Fibroblast of peridontal ligament (primary cell): ENCODE results near the gene KCNC1.
A peak's percentile ranks its signal among the peaks of the same experiment; 100 is the strongest.

Source experiments
- DNase-seq: peaks from one replicate; pipeline ENCODE4 v3.0.0-alpha.2; 2010; ENCODE audit errors: extremely low read depth

The KCNC1 gene

DNA sequence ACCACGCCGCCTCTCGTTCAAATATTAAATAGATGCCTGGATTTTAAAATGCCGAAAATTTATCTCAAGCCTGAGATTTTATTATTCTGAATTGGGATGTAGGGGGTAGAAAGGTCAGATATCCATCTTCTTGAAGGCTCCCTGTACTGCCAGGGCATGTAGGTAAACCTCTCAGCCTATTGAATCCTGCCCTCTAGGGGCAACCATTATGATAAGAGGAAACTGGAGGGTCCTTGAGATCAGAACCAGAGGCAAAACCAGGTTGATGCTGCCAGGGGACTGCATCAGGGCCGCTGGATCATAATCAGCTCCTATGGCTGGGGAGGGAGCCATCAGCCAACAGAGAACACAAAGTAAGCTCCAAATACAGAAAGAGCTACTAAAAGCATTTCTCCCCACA is 92.4 kb downstream of the KCNC1 start:
- DNase-seq = no peak

DNA sequence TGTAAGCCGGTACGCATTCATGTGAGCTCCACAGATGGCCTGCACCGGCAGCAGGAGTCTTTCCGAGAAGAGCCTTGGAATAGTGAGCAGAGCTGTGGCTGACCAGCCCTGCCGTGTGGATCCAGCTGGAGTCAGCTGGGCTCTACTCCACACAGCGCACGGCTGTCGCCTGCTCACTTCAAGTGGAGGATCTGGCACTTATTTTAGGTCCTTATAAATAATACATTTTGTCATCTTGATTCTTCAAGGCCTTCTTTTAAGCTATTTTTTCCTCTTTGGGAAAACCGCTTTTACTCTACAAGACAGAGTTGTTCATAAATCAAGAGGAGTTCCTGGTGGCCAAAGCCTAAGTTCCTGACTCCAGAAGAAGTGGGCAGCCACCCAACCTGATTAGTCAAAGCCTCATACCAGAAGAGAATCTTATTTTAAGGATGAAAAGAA is 93.8 kb downstream of the KCNC1 start:
- DNase-seq = peak; percentile 46

DNA sequence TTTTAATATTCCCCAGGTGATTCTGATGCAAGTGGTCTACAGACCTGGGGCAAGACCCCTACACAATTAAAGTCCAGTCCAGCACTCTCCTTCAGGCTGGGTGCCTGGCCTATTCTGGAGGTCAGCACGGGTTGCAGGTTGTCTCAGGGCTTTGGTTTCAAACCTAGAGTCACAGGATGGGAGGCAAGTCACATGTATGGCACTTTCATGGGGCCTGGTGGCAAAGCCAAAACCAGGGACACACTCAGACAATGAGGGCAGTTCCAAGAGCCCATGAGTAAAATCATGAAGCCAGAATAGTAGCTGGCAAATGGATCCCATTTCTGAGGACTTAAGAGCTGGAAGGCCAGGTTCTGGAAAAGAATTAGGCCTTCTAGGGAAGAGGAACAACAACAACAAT is 96.6 kb downstream of the KCNC1 start:
- DNase-seq = no peak

DNA sequence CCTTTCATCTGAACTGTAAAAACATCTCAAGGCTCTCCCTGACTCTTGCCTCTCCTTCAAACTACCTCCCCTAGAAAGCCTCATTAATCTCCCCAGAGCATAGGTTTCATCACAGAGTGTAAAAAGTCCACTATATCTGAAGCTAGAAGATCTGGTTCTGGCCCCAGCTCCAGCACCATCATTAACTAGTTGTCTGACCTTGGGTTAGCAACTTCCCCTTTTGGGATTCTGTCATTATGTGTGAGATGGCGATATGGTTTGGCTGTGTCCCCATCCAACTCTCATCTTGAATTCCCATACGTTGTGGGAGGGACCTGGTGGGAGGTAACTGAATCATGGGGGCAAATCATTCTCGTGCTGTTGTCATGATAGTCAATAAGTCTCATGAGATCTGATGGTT is 97.3 kb downstream of the KCNC1 start:
- no peak for DNase-seq
